Left lung (tissue), 10 donors: Measurements from ENCODE around the gene METTL25B. TPM values are rescaled to one million over a fixed set of nuclear protein-coding genes. Genes with fewer than 3 reads are reported as not detected.

ENCODE experiments used
- ATAC-seq: fragments of 200-7000 bp; cut with Tn5 transposase; one replicate; pipeline ENCODE4 v1.9.1; 2020; ENCODE audit warnings: moderate library complexity
- DNase-seq, 4 donors: peaks; one replicate each; pipeline ENCODE4 v3.0.0-alpha.2; 2013 to 2020
- H3K27ac ChIP-seq, 2 donors: fragments of 200-600 bp; sonication (generic) in 1 of 2; one replicate each; pipeline versions ENCODE4 v1.5.0 to v1.8.0; 2020 to 2021
- H3K27me3 ChIP-seq, 2 donors: fragments of 200-600 bp; sonication (generic) in 1 of 2; one replicate each; pipeline versions ENCODE4 v1.5.0 to v1.8.0; 2020 to 2021
- H3K36me3 ChIP-seq, 2 donors: fragments of 200-600 bp; sonication (generic) in 1 of 2; one replicate each; pipeline versions ENCODE4 v1.5.0 to v1.8.0; 2020 to 2021
- H3K4me1 ChIP-seq, 2 donors: fragments of 200-600 bp; one replicate each; pipeline ENCODE4 v1.8.0; 2021
- H3K4me3 ChIP-seq, 2 donors: fragments of 200-600 bp; sonication (generic) in 1 of 2; one replicate each; pipeline versions ENCODE4 v1.5.0 to v1.8.0; 2020 to 2021; ENCODE audit warnings: mild to moderate bottlenecking in 1 of 2
- H3K9me3 ChIP-seq, 2 donors: fragments of 200-600 bp; sonication (generic) in 1 of 2; one replicate each; pipeline versions ENCODE4 v1.5.0 to v1.8.0; 2020 to 2021
- intact Hi-C, 2 donors: fragments of 100-400 bp; cut with DNase I; formaldehyde crosslinking; loops; one replicate each; pipeline versions ENCODE4 v1.11.2 to v1.14.2; 2022
- polyA plus RNA-seq, 6 donors: library from polyadenylated mRNA; unstranded; fragments of 120-200 nt; gene quantifications; one replicate each; pipeline ENCODE4 v1.2.1, GENCODE V29; 2013; ENCODE audit not compliant: insufficient read length in 6 of 6
- total RNA-seq, 2 donors: library from RNA; stranded (reverse); fragmentation: NEBNext Ultra II Directional; extraction: Animal tissue kit (Norgen Biotek cat#: 25700); gene quantifications; one replicate each; pipeline ENCODE4 v1.2.1, GENCODE V29; 2021
- TF ChIP-seq, protein P1 (sequence below), 2 donors: fragments of 200-600 bp; sonication (generic) in 1 of 2; IDR thresholded peaks; one replicate each; pipeline versions ENCODE4 v1.5.0 to v1.8.0; 2021; ENCODE audit warnings: antibody characterized with exemption in 2 of 2
- donor health status: DM: no; HTN: yes; CAD: no.
- donor health status: DM: no; HTN: no; CAD: no.

METTL25B gene
- total and polyA plus RNA-seq, 8 donors, result 30.6 to 41.7 (median 35.5) TPM

DNA sequence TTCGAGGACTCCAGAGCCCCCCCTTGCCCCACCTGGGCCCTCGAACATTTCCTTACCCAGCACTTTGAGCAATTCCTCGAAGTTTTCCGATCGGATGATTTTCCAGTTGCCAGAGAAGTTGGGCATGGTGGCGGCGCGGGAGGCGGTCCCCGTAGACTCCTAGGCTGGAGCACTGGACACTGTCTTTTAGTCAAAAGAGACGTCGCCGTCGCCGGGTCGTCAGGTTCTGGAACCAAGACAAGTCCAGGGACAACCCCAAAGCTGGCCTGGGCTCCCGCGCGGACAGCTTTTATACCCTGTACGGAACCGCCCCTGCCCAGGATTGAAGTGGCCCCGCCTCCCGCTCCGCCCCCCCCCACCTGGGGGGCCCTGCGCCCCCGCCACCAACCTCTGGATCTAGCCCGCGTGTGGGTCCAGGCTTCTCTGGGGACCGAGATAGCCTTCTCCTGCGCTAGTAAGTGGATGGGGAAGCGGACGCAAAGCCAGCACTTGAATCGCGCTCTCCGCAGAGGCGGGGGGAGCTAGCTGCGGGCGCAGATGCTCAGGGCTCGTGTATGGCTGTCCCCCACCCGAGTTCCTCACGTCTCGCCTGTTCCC, 22.9 kb upstream of the METTL25B start, which contains the start of gene CRABP2:
CRABP2 (minus strand) TSS at position 263 of the 597 bp plus-strand sequence; CDS start at position 126, 137 bp downstream.
- H3K4me3 ChIP-seq, result peak within 1 kb of the TSS; percentile 27 to 31
- DNase-seq, result peak in 3 of 4 donors; percentile 39 to 83 (median 63)
- intact Hi-C loops, result no loop called here
- peaks cover 19 to 28% of the 10 kb centered on the region in 2 donors for H3K4me1 ChIP-seq
- H3K9me3 ChIP-seq, result no peaks in the 10 kb centered on the region
- peak; percentile 29 for ATAC-seq
- TF ChIP-seq, protein P1, sequence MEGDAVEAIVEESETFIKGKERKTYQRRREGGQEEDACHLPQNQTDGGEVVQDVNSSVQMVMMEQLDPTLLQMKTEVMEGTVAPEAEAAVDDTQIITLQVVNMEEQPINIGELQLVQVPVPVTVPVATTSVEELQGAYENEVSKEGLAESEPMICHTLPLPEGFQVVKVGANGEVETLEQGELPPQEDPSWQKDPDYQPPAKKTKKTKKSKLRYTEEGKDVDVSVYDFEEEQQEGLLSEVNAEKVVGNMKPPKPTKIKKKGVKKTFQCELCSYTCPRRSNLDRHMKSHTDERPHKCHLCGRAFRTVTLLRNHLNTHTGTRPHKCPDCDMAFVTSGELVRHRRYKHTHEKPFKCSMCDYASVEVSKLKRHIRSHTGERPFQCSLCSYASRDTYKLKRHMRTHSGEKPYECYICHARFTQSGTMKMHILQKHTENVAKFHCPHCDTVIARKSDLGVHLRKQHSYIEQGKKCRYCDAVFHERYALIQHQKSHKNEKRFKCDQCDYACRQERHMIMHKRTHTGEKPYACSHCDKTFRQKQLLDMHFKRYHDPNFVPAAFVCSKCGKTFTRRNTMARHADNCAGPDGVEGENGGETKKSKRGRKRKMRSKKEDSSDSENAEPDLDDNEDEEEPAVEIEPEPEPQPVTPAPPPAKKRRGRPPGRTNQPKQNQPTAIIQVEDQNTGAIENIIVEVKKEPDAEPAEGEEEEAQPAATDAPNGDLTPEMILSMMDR (IDR thresholded peaks at IDR 0.05), result no peak
- H3K27ac ChIP-seq, result peak within 1 kb of the TSS in 1 of 2 donors; percentile 68
- H3K36me3 ChIP-seq, result no peaks in the 10 kb centered on the region
- peaks cover 22 to 78% of the 10 kb centered on the region in 2 donors for H3K27me3 ChIP-seq

DNA sequence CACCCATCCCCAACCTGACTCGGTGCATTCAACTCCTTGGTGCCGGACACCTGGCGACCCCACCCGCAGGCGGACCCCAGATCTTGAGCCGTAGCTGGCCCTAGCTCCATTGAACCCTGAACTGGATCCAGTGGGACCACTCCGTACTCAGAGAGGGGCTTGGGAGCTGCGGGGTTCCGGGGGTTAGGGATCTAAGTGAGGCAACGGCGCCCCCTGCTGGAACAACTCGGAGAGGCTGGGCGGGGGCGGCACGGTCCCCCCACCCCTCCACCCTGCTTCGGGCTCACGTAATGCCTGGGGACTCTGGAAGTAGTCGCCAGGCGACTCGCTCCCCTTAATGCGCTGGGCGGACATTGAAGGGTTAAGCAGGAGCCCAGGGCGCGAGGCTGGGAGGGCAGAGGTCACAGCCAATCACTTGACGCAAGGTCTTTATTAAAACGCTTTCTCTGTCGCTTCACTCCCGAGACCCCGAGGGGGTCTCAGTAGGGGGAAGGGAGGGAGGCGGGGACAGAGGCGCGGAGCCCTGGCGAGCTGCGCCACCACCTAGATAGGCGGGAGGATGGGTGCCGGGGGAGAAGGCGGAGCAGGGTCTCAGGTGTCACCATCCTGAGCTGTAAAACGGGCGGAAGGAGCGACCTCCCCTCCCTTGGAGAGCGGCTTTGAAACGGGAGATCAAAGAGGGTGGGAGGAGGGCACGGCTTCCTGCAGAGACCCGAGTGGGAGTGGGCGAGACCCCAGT, 22.2 kb upstream of the METTL25B start:
- Histone ChIP-seq H3K4me3 (peak overlapping the region; percentile 27 to 31), H3K27me3 (peaks cover 22 to 72% of the 10 kb centered on the region in 2 donors), H3K27ac (peak overlapping the region in 1 of 2 donors; percentile 68), H3K4me1 (peaks cover 19 to 28% of the 10 kb centered on the region in 2 donors), H3K36me3 (no peaks in the 10 kb centered on the region), H3K9me3 (no peaks in the 10 kb centered on the region)
- DNase-seq (peak in 3 of 4 donors; percentile 59 to 78 (median 74)), ATAC-seq (peak; percentile 75)
- intact Hi-C loops, result no loop called here
- TF ChIP-seq, protein P1 (IDR thresholded peaks at IDR 0.05), result peak; percentile 61 to 79

DNA sequence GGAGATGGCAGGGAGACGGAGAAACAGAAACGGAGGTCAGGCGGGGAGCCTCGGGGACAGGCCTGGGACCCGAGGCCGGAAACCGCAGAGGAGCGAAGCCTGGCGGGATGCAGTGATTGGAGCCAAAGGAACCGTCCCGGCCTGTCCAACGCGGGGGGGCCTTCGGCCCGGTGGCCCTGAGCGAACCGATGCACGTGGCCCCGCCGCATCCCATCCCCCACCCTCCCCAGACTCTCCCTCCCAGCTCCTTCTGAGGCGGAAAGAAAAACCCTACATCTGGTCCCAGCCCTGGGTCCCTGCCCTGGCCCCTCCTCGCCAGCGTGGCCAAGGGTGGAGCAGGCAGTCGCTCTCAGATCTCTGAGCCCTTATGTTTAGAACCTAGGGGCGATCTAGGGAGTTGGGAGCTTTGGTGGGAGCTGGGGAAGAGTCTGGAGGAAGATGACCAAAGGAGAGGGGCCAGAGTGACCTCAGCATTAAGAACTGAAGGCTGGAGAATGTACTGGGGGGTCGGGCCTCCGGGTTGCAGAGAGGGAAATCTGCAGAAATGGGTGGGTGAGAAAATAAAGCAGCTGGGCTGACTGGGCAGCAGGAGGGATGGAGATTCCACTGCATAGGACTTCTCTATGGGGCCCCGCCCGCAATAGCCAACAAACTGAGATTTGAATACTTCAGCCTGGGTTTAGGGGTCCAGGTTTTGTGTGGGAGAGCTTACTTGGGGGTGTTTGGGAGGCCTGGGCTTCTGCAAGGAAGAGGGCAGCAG, 21.4 kb upstream of the METTL25B start:
- TF ChIP-seq, protein P1 (IDR thresholded peaks at IDR 0.05), result no peak
- intact Hi-C loops, result no loop called here
- Histone ChIP-seq H3K36me3 (no peaks in the 10 kb centered on the region), H3K27me3 (peaks cover 22 to 65% of the 10 kb centered on the region in 2 donors), H3K4me3 (peak overlapping the region; percentile 27 to 31), H3K4me1 (peaks cover 19 to 28% of the 10 kb centered on the region in 2 donors), H3K9me3 (no peaks in the 10 kb centered on the region), H3K27ac (peak overlapping the region in 1 of 2 donors; percentile 68)
- ATAC-seq (peak; percentile 59), DNase-seq (peak in 3 of 4 donors; percentile 64 to 86 (median 70))

DNA sequence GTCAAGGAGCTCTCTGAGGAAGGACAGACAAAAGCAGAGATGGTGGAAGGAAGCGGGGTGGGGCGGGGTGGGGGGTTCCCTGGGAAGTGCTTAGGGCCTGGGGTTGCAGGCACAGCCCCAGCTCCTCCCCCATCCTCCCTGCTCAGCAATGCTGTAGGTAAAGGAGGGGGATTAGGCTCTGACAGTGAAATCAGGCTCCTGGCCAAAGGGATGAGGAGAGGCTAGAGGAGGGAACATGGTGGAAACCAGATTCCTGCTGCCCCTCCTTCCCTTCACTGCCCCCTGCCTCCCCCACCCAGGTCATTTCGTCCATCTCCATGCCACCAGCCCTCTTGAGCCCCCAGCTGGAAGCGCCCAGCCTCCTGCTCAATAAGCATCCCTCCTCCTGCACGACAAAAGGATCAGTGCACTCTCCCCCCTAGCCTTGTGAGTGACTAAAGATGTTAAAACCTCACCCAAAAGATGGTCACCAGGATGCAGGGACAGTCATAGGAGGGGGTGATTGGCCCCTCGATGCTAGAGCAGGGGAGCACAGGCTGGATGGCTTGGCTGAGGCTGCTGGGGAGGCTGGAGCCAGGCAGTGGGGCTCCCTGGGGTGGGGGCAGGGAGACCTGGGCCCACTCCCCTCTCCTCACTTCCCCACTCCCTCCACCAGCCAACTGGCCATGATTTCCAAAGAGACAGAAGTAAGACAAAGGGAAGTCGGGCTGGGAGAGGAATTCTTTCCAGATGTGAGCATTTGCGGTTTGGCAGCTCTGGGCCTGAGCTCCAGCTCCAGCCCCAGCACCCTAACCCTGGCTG, 20.7 kb upstream of the METTL25B start:
- DNase-seq, result no peak
- ATAC-seq, result no peak
- Histone ChIP-seq H3K9me3 (no peaks in the 10 kb centered on the region), H3K36me3 (no peaks in the 10 kb centered on the region), H3K27ac (peak overlapping the region in 1 of 2 donors; percentile 68), H3K4me3 (no peak overlapping the region), H3K27me3 (peaks cover 22 to 57% of the 10 kb centered on the region in 2 donors), H3K4me1 (peaks cover 19 to 28% of the 10 kb centered on the region in 2 donors)
- TF ChIP-seq, protein P1 (IDR thresholded peaks at IDR 0.05), result no peak
- intact Hi-C loops, result no loop called here
